Muscle of arm (tissue), 12 donors: ENCODE results near the gene SLC2A4. TPM values are rescaled to one million over a fixed set of nuclear protein-coding genes. Genes with fewer than 3 reads are reported as not detected.
"Not testable (repeated sequence)": the region's sequence is repeated elsewhere in the genome, so short reads cannot be mapped to it uniquely, and the experiment has no call there.

Source experiments
- DNase-seq: peaks from one replicate; pipeline ENCODE4 v3.0.0-alpha.2; 2013
- polyA plus RNA-seq, 12 donors: library from polyadenylated mRNA; unstranded; fragments of 120-200 nt; gene quantifications; one replicate each; pipeline ENCODE4 v1.2.1, GENCODE V29; 2013; ENCODE audit not compliant: insufficient read length in 12 of 12

Gene SLC2A4
- polyA plus RNA-seq, 12 donors = 6.9 to 49.0 (median 19.5) TPM; not detected in 1

DNA sequence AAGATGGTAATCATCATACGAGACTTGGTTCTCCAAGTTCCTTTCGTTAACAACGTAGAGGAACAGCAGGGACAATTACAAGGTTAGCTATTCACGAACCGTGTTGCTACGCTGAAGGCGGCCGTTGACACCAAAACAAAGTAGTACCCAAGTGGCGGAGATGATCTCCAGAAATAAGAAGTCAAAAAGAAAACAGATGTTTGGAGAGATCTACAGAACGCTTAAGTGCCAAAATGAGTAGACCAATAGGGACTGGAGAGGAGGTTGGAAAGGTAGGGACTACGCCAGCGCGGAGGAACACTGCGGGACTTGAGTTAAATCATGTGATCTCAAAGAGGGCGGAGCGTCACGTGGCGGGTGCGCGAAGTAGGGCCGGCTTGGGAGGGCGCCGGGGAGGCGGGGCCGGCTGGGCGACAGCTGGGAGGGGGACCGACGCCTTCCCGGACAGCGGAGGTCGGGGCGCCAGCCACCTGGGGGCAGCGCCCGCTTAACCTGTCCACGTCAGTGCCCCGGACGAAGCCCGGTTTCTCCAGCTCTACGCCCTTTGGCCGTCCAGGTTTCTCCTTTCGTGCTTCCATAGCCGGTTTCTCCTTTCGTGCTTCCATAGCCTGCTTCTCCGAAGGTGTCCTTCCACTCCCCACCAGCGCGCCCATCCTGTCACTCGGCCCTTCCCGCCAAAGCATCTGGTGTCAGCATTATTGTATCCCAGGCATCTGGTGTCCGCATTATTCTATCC is 38.6 kb upstream of the SLC2A4 start:
- peak; percentile 98 for DNase-seq

- DNase-seq = no peak
Observed at GRCh38 chr17:7243453-7243729, 38.1 kb upstream of the SLC2A4 start.

DNA sequence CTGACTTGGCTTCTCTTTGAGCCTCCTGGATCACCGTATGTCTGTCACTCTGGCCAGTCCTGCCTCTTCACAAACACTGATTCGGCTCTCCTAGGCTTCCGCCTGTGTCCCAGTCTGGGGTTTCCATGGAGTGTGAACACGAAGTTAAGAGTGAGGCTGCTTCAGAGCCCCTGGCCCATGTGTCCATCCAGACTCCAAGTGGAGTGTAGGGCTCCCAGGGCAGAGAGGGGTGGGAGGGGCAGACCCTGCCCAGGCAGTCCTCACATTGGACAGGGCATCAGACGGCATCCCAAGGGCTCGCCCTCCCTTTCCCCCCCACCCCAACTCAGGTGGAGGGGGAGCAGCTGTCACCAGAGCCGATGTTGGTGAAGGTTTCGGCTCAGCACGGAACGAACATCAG is 37.7 kb upstream of the SLC2A4 start:
- not testable (repeated sequence) for DNase-seq

GRCh38 chr17:7246779-7247178 is 34.7 kb upstream of the SLC2A4 start:
- no peak for DNase-seq

GRCh38 chr17:7248796-7249195 is 32.7 kb upstream of the SLC2A4 start:
- DNase-seq = no peak

- DNase-seq = no peak
Observed at GRCh38 chr17:7249214-7249613, 32.3 kb upstream of the SLC2A4 start.

DNA sequence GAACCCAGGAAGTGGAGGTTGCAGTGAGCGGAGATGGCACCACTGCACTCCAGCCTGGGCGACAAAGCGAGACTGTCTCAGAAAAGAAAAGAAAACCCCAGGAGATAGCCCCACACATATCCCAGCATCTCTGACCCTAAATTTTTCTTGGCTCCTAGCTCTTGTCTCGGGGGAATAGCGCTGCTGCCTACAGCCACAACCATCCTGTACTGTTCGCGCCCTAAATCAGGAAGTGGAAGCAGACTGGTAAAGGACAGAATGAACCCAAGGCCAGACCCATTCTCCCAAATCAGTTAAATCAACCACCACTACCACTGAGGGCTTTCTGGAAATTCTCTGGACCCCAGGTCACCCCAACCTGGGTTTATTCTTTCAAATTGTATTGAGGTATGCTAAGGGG is 31.7 kb upstream of the SLC2A4 start:
- DNase-seq = no peak

- no peak for DNase-seq
Observed at GRCh38 chr17:7250695-7251627, 30.6 kb upstream of the SLC2A4 start.

- peak; percentile 100 for DNase-seq
Observed at GRCh38 chr17:7251661-7252175, 29.8 kb upstream of the SLC2A4 start, which contains the start of gene CTDNEP1. CTDNEP1 (minus strand) TSS chr17:7251734; CDS start chr17:7251296, 438 bp downstream.

GRCh38 chr17:7252176-7253043 is 29.1 kb upstream of the SLC2A4 start, which contains the start of gene ELP5:
ELP5 (plus strand) TSS chr17:7252215; CDS start chr17:7252551, 336 bp downstream.
- DNase-seq = peak; percentile 95

DNA sequence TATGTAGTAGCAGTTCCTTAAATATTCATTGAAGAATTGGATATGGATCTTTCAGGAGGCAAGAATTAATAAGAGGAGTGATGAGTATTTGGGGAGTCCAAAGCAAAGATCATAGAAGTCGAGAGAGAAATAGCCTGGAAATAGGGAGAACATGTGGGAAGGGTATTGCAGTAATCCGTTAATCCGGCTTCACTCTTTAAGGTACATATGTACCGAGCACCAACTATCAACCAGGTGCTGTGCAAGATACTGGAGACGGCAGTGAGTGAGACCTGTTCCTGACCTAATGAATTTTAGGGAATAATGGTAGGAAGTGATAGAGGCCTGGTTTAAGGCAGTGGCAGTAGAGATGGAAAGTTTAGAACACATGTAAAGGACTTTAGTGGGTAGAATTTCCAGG is 28.4 kb upstream of the SLC2A4 start:
- no peak for DNase-seq

- no peak for DNase-seq
Observed at GRCh38 chr17:7254511-7254910, 27.0 kb upstream of the SLC2A4 start.

GRCh38 chr17:7256766-7257456 is 24.6 kb upstream of the SLC2A4 start:
- DNase-seq = no peak

DNA sequence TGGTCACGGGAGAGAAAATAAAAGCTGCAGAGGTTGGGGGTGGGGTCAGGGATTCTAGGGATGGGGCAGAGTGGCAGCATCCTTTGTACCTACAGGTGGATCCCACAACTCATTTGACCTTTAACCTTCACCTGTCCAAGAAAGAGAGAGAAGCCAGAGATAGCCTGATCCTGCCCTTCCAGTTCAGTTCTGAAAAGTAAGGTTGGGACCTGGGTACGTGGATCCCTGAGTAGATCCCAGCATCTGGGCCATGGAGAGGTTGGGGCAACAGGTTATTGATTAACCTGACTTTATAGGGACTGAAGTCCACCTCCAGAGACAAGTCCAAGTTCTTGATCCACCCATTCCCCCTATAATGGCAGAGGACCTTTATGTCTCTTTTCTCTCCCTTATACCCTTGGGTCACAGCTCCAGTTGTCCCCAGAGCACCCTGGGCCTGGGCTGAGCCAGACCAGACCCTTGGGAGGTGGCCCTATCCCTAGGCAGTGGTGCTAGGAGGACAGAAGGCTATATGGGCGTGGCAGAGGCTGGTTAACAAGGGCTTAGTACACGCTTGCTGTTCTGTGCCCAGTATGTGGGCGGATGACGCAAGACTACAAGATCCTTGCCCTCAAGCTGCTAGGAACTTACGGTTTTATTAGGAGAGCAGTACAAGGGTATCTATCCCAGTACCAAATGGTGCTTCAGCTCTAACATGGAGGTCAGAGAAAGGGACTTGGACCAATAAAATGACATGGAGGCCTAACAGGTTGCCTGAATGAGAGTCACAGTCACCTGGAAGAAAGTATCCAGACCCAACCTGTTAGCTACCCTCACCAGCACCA is 22.6 kb upstream of the SLC2A4 start:
- no peak for DNase-seq

DNA sequence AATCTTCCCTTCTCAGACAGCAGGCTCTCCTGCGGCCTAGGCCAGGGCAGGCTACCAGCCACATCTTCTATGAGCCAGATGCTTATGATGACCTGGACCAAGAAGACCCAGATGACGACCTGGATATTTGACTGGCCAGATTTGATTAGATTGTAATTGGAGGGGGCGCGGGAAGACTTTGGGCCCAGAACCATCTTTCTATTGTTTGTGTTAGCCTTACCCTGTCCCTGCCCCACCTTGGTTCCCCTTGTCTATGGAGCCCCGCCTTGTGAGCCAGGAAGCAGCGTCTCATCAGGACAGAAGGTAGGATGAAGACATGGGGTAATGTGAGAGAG is 22.0 kb upstream of the SLC2A4 start:
- no peak for DNase-seq

DNA sequence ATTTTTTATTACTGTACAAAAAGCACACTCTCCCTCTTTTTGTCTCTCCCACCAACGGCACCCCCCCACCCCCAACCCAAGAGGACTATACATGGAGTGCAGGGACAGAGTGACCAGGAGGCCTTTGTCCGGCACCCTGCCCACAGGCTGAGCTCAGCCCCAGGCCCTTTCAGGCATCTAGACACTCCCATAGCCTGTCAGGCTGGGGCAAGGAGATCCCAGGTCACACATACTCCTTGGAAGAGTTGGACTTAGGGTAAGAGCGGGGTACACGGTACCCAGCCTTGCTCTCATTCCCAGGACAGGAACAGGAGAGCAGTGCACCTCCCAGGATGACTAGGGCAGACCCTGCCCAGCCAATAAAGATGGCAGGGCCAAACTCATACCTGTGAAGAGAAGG is 21.4 kb upstream of the SLC2A4 start:
- DNase-seq = no peak

DNA sequence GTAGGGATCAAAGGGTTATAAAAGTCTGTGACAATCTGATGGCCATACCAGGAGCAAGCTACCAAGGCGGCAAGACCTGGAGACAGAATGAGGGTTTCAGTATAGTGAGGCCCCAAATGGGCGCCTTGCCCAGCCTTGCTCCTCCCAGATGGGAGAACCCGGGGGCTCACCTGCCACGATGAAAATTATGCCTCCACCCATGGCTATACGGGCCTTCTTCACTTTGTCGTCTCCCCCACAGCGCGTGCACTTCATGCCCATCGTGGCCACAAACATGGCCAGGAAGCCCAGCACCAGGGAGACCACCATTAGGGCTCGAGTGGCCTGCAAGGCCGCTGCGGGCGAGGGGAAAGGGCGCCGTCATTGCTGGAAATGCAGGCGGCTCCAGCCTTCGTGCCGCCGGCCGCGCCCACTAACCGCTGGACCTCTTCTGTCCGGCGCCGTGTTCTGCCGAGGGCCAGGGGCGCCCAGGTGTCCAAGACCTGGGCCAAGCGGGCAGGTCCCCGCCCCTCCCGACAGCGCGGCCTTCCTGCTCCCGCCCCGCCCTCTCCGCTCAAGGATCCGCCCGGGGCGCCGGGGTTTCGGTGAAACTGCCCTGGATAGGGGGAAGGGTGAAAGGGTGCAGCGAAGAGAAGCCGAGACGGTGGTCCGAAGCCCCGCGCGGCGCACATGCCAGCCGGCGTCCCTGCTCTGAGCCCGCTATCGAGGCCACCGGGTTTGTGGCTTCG is 20.7 kb upstream of the SLC2A4 start:
- no peak for DNase-seq

GRCh38 chr17:7261379-7262191 is 19.9 kb upstream of the SLC2A4 start:
- no peak for DNase-seq
